ENCODE results near the gene SRMS. TPM values are rescaled to one million over a fixed set of nuclear protein-coding genes. Genes with fewer than 3 reads are reported as not detected.
"Not testable (repeated sequence)": the region's sequence is repeated elsewhere in the genome, so short reads cannot be mapped to it uniquely, and the experiment has no call there.

Gene SRMS
- polyA plus RNA-seq, 1 donor = not detected

- no peak for DNase-seq (ENCODE audit: low read depth)
Observed at GRCh38 chr20:63579017-63579694, 31.6 kb upstream of the SRMS start.

GRCh38 chr20:63578224-63579016, 30.9 kb upstream of the SRMS start:
- no peak for DNase-seq (ENCODE audit: low read depth)

GRCh38 chr20:63577317-63577894, 29.9 kb upstream of the SRMS start:
- no peak for DNase-seq (ENCODE audit: low read depth)

DNA sequence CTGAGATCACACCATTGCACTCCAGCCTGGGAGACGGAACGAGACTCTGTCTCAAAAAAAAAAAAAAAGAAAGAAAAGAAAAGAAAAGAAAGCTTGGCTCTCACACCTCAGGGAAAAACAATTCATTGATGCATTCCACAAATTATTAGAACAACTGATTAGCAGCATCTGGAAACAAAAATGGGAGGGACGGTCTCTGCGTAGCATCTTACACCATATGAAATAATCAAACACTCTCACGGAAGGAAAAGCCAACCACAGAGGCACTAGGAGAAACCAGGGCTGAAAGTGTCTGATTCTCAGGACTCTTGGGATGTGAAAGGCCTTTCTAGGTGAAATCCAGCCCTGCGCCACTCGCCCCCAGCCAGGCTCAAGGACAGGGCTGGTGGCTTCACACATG, 28.8 kb upstream of the SRMS start:
- no peak for DNase-seq (ENCODE audit: low read depth)

DNA sequence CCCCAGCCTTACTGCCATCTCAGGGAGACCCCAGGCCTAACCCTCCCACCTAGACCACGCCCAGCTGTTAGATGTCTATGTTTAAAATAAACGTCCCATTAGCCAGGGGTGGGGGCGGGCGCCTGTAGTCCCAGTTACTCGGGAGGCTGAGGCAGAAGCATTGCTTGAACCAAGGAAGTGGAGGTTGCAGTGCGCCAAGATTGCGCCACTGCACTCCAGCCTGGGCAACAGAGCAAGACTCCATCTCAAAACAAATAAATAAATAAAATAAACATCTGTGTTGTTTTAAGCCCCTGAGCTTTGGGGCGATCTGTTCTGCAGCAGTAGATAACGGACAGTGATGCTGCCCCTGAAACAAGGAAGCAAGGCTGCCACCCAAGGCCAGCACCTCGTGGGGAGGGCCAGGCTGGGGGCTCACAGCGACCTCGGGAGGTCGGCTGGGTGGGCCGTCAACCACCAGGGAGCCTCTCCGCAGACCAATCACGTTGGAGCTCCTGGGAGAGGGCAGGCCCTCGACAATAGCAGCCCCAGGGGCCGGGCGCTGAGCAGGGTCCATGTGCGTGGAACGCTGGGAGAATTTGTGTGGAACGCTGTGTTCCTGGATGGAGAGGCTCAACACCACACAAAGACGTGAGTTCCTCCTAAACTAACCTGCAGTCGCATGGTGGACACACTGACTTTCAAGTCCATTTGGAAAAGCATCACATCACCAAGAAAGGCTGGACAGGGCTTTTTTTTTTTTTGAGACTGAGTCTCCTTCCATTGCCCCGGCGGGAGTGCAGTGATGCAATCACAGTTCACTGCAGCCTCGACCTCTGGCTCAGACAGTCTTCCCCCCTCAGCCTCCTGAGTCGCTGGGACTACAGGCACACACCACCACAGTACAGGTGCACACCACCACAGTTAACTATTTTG, 27.5 kb upstream of the SRMS start:
- no peak for DNase-seq (ENCODE audit: low read depth)

GRCh38 chr20:63574156-63574828, 26.7 kb upstream of the SRMS start, which contains the start of gene HELZ2:
Gene HELZ2, minus strand, starts transcription at chr20:63574239. Its CDS starts 1,854 bp downstream, at chr20:63572385.
- DNase-seq (ENCODE audit: low read depth) = no peak

DNA sequence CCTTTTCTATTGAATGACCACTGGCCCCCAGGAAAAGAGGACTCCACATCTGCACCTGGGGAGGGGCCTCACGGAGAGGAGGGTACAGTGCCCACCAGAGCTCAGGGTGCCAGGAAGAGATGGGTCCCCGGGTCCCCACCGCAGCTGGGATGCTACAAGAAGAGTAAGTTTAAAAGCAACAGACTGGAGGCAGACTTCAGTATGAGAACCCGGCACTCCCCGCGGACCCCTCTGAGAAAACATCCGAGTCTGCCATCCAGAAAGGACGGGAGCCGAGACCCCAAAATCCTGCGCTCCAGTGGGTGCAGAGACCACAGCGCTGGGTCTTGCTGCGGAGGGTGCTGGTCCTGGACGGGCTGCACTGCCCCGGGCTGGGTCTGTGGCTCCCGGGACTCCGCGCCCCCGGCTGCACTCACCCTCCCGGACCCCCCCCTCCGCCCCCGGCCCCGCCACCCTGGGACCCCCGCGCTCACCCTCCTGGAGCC, 26.1 kb upstream of the SRMS start:
- DNase-seq (ENCODE audit: low read depth) = no peak

DNA sequence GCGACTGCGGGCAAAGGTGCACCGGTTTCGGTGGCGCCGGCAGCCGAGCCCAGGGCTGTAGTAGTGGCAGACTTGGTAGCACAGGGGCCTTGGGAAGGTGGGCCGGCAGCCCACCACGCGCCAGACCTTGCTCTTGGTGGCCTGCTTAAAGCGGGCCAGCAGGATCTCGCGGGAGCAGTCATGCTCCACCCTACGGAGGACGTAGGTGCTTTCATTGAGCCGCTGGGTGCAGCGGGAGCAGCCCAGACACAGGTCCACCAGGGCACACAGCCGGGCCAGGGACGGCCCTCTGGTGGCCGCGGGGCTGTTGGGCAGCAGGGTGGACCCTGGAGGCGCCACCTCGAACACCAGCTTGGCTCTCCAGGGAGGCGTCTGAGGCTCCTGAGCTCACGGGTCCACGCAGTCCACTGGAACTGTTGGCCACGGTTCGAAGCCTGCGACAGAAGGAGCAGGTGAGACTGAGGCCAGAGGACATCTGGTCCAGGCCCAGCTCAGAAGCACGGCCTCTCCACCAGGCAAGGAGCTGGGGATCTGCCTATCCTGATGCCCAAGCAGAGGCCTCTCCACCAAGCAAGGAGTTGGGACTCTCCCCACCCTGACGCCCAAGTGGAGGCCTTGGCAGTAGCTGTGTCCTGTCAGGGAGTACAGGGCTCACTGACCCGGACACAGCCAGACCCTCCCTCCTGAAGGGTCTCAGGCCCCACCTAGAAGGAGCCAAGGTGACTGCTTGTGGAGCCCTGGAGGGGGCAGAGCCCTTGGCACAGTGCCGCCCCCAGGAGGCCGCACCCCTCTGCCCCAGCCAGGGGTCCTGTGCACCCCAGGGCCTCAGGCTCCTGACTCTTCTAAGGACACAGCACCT, 25.5 kb upstream of the SRMS start:
- DNase-seq (ENCODE audit: low read depth) = no peak

GRCh38 chr20:63572071-63572787, 24.7 kb upstream of the SRMS start:
- no peak for DNase-seq (ENCODE audit: low read depth)

- not testable (repeated sequence) for DNase-seq (ENCODE audit: low read depth)
Observed at GRCh38 chr20:63571087-63571478, 23.5 kb upstream of the SRMS start.

DNA sequence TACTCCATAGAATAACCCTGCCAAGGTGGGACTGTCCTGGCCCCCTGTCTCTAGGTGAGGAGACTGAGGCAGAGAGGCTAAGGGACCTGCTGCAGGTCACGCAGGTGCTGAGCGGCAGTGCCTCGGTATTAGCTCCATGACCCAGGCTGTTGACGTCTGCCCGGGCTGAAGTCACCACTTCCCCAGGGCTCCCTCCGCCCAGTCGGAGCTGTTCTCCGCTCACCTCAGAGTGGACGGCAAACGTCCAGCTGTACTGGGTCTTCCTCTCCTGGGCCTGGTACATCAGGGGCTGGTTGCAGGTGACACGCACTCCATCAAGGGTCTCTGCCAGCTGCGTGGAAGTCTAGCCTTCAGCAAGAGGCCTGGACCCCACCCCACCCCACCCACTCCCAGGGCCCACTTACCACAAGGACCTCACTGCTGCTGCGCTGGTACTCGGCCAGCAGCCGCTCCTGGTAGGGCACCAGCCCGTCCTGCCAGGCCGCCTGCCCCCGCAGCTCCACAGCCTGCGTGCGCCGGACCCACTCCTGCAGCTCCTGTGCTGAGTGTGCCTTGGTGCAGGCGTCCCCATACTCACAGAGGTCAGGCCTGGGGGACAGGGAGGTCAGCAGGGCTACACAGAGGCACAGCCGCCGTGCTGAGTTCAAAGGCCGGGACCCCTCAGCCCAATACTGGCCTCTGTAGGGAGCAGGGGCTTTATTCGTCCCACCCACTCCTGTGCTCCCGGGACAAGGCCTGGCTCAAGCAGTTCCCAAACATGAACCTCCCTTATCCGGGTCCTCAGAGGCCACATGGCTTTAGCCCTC, 22.9 kb upstream of the SRMS start:
- no peak for DNase-seq (ENCODE audit: low read depth)

- DNase-seq (ENCODE audit: low read depth) = no peak
Observed at GRCh38 chr20:63568986-63569949, 21.7 kb upstream of the SRMS start.

GRCh38 chr20:63568170-63568981, 20.8 kb upstream of the SRMS start:
- no peak for DNase-seq (ENCODE audit: low read depth)

- DNase-seq (ENCODE audit: low read depth) = no peak
Observed at GRCh38 chr20:63567386-63568169, 20.0 kb upstream of the SRMS start.

GRCh38 chr20:63567136-63567385, 19.5 kb upstream of the SRMS start:
- DNase-seq (ENCODE audit: low read depth) = no peak

Measured in forelimb muscle (tissue), 1 donor.